Activated T-cell treated with anti-CD3 and anti-CD28 coated beads for 1 hour (primary cell): Measurements from ENCODE around the gene ALKAL2.

Source experiments
- DNase-seq: peaks from one replicate; pipeline ENCODE4 v3.0.0-alpha.2; 2020; ENCODE audit warnings: low read depth

The ALKAL2 gene

DNA sequence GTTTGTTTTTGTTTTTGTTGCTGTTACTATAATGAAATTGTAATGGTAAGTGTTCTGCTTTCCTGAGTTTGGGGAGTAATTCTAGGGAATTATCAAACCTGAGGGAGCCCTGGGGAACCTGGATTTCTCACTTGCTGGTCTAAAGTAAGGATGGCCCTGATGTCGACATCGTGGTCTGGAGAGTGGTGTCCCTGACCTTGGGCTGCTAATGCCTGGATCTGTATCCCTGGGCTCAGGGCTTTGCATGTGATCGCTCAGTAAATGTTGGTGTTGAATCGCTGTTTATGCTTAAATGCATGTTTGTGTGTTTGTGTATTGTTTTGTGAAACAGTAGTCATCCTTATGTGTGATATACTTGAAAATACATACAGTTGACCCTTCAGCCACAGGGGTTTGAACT lies 17.0 kb downstream of the ALKAL2 start:
- DNase-seq: no peak

DNA sequence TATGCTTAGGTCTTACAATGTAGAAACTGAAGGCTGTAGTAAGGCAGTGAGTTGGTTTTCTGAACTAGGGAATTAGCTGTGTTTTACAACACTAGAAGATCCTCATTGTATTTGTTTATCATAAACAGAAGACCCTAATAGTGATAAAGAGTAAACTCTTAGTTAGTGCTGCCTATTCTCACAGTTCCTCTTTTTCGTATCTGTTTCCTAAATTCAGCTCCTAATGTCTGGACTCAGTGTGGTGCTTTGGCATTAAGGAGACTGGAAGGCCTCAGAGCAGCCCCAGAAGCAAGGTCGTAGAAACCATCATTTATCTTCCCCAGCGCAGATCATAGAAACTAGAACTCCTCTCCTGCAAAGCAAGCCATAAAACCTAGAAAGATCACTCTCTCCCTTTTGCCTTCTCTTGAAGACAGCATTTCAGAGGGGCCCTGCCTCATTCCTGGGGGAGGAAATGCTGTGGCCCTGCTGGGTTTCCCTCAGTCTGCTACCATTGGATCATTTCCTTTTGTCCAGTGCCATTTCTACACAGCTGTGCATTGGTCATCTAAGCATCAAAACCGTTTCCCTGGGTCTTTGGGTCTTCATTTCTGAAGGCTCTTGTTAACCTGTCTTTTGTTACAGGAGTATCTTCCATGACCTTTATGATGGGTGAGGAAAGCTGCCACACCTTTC lies 18.4 kb downstream of the ALKAL2 start:
- no peak for DNase-seq

DNA sequence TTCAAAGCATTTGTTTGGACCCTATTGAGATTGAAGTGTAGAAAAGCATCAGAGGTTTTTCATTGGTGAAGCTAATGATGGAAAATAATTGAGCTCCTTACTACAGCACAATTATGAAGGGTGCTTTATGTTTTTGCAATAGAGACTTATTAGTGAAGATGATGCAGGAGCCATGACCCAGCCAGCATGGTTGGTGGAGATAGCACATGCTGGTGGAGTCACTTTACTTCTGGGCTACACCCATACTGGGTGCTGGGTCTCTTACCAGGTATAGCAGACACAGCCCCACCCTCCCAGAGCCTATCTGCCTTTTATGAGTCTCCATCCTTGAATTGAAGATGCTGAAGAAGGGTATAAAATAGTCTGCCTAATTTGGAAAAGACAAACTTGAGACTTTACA lies 19.6 kb downstream of the ALKAL2 start:
- DNase-seq: no peak

DNA sequence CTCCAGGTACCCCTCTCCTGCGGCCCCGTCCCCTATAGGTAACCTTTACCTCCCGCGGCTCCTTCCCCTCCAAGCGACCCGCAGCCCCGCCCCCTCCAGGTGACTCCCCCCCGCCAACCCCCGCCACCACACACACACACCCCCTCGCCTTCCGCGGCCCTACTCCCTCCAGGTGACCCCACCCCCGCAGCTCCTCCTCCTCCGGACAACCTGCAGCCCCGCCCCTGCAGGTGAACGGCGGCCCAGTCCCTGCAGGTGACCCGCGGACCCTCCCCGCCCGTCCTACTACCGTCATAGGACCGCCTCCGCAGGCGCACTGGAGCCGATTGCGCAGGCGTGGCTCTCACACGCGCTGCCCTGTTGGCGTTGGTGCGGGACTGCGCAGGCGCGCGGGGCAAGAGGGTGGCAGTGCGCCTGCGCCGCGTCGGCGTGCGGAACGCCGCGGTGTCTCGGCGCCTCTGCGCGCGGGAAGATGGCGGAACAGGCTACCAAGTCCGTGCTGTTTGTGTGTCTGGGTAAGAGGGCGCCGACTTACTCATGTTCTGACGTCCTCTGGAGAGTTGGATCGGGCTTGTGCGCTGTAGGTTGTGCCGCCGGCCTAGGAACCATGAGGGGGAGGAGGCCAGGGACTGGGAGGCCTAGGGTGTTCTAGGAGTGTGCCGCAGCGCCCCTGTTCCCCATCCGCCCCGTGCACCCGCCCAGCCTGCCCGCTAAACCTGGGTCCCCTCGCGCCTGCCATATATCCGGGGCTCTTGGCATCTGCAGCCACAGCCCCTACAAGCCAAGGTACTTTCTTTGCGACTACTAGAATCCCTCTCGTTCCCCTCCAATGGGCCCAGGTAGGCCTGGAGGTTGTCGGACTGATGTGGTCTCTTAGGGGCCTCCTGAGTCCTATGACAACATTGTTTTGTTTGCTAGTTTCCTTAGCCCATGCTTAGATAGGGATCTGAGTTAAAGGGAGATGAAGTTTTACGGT lies 23.1 kb downstream of the ALKAL2 start, which contains the start of gene ACP1:
Gene ACP1, plus strand, starts transcription at position 455 of the 976 bp plus-strand sequence. Its CDS starts 18 bp downstream, at position 473.
- DNase-seq: peak; percentile 95

DNA sequence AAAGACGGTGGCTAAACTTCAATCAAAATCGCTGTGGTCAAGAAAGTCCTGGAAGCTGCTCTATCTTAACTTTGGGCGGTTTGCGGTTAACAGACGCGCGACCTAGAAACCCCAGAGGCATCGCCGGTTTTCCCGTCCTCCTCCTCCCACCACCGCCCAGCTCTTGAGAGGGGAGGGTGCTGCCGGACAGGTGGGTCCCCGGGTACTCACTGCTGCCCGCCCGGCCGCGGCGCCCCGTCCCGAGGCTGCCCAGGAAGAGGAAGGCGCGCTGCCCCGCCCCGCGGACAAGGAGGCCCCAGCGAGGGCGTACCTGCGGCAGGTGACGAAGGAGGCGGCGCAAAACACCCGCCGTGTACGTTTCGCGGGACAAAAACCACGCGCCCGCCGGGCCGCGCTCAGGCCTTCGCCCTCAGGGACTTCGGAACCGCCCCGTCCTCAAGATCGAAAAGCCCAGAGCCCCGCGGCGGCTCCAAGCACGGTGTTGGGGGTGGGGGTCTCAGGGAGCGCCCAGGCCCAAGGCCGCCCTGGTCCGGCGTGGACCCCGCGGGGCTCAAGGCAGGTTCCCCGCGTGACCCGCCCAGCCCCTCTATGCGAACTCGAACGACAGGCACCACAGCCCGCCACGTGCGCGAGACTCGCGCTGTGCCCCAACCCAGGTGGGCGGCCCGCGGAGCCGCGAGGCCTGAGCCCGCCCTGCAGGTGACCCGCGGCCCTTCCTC lies 24.0 kb downstream of the ALKAL2 start, which contains the start of gene SH3YL1:
Gene SH3YL1, minus strand, starts transcription at position 259 of the 719 bp plus-strand sequence. Its CDS starts 48 bp downstream, at position 211.
- peak; percentile 40 for DNase-seq

DNA sequence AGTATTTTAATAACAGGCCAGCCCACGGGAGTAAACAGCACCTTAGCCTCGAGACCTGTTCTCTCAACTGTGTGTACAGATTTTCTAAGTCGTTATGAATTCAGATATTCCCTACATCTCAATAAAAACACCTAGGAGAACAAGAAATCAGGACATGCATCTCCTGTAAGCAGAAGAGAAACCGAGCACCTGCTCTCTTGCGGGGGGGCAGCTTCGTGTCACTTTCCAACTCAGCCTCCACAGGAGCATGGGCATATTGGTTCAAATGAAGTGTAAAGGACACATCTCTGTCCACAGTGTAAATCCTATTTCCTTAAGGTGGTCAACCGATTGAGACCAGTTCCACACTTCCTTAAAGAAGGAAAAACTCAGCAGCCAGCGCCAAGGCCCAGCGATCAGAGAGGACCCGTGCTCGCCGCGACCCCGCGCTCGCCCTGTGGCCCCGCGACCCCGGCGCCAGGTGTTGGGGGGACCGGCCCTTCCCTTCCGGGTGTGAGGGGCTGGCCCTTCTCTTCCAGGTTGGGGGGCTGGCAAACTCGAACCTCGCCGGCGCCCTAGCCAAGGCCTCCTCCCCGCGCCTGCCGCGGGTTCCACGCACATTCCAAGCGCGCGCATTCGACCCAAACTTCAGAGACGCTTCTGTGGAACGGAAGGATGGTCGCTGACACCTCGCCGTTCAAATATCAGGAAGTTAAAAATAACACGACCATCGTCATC lies 24.7 kb downstream of the ALKAL2 start:
- no peak for DNase-seq

DNA sequence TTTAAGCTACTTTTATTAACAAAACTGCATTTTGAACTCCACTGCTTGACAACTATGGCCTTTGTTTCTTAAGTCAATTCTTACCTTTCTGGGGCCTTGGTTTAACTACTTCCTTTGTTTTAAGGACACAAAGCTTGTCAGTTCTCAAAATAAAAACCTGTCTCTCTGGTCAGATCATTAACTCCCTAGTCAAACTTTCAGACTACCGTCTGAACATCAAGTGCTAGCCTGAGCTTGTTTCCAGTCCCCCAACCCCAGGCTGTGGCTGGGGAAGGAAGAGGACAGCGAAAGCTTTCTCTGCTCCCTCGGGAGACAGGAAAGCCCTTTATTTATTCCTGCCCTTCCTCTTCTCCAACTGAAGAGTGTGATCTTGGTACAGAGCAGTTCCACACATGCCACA lies 25.8 kb downstream of the ALKAL2 start:
- no peak for DNase-seq

DNA sequence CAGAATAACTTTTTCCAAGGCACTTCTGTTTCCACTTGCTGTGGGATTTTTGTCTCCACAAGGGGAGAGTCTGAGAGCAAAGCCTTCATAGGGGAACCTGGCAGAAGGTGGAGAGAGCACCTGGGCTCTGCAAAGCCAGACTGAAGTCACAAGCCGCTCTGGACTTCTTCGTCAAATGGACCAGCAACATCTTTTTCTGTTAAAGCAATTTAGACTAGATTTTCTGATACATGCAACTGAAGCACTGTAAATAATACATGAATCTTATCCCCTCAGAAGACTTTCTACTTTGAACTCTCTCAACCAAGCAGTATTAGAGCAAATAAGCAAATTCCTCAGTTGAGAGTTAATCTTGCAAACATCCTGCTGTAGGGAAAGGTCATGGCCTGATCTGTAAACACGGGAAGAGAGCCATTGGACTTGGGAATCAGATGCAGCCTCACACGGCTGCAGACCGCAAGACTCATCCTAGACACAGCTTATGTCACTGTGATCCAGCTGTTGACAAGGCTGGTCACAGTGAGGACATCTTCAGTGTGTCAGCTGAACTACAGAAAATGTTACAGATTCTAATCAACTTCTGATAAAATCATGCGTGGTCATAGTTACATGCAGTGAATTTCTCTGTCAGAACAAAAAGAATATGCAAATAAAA lies 27.3 kb downstream of the ALKAL2 start:
- no peak for DNase-seq

DNA sequence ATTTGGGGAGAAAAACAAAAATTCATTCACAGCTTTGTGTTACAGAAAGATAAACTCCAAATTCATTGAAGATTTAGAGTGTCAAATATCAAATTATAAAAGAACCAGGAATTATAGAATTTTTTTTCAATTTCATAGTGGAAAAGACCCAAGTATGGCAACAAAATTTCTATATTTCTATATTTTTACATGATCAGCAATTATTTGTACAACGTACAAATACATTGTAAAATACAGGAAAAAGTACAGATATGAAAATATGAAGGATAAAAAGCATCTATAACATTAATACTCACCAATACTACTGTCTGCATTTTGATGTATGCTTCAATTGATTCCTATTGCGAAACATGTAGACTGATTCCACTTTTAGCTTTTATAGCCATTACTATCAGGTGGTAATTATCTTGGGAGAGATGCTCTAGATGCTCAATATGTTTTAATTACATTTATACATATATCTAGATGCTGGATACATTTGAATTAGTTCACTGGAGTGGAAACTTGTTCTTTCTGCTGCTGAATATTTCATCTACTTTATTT lies 28.0 kb downstream of the ALKAL2 start:
- DNase-seq: no peak

DNA sequence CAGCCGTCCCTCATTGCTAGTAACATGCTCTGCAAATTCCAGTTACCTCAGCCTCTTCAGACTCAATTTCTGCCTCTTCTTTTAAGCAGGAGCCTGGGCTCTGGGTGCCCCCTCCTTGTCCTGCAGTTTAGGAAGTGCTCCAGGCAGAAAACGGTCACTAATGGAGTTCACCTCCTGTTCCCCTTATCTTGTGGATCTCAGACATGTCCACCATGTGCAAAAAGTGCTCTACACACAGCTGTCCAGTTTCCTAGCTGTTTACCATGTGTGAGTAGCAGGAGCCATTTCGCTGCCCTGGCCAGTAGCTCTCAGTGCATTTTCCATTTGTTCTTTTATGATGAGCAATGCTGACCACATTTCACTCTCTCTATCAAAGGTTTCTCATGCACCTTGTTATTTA lies 29.0 kb downstream of the ALKAL2 start:
- no peak for DNase-seq

DNA sequence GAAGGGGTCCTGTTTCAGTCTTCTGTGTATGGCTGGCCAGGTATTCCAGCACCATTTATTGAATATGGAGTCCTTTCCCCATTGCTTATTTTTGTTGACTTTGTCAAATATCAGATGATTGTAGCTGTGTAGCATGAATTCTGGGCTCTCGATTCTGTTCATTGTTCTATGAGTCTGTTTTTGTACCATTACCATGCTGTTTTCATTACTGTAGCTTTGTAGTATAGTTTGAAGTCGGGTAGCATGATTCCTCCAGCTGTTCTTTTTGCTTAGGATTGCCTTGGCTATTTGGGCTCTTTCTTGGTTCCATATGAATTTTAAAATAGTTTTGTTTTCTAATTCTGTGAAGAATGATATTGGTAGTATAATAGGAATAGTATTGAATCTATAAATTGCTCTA lies 30.0 kb downstream of the ALKAL2 start:
- no peak for DNase-seq

DNA sequence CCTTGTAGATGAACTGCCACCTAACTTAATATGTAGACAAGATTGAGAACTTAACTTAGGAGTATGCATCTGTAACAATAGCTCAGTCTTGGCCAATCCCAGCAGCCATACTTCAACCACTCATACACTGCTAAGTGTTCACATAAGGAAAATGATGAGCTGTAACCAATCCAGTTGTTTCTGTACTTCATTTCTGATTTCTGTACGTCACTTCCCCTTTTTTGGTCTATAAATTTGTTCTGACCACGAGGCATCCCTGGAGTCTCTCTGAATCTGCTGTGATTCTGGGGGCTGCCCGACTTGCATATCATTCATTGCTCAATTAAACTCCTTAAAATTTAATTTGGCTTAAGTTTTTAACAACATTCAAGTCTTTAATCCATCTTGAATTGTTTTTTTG lies 30.5 kb downstream of the ALKAL2 start:
- DNase-seq: no peak

DNA sequence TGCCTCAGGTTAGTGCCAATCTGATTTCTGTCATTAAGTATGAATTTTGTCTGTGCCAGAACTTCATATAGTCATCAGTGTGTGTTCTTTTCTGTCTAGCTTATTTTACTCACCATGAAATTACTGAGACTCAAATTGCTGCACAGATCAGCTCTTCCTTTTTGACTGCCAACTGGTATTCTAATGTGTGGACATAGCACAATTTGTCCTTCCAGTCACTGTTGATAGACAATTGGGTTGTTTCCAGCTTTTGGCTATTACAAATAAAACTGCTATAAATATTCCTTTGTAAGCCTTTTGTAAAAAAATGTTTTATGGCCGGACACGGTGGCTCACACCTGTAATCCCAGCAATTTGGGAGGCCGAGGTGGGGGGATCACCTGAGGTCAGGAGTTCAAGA lies 31.8 kb downstream of the ALKAL2 start:
- no peak for DNase-seq

DNA sequence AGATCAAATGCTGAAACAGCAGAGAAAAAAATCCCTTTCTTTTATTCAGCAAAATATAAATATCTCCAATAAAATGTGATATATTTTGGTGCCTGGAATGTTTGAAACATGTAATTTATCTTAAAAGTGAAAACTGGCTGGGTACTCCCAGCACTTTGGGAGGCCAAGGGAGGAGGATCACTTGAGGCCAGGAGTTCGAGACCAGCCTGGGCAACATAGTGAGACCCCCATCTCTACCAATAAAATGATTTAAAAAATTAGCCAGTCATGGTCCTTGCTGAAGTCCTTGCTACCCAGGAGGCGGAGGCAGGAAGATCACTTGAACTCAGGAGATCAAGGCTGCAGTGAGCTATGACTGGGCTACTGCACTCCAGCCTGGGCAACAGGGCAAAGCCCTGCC lies 32.7 kb downstream of the ALKAL2 start:
- DNase-seq: no peak

DNA sequence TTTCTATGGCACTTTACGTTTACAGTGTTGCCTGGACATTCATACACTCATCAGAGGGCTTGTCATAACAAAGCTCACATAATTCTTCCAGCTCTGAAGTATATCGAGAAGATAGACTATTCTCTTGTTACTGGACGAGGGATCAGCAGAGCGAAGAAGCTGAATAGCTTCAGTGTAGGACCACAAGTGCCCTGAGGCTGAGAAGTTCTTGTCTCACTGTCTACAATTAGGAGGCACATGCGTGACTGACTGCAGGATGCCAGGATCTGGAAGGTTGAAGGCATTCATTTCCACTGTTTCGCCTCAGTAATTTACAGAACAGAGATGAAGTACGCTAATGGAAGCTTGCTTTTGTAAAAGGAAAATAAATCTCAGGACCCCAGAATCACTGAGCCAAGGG lies 33.6 kb downstream of the ALKAL2 start:
- DNase-seq: no peak

DNA sequence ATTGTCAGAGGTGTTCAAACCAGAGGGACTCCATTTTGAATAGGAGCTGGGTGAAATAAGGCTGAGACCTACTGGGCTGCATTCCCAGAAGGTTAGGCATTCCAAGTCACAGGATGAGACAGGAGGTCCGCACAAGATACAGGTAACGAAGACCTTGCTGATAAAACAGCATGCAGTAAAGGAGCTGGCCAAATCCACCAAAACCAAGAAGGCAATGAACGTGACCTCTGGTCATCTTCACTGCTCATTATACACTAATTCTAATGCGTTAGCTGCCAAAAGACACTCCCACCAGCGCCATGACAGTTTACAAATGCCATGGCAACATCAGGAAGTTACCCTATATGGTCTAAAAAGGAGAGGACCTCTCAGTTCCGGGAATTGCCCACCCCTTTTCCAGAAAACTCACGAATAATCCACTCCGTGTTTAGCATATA lies 34.7 kb downstream of the ALKAL2 start:
- DNase-seq: no peak

DNA sequence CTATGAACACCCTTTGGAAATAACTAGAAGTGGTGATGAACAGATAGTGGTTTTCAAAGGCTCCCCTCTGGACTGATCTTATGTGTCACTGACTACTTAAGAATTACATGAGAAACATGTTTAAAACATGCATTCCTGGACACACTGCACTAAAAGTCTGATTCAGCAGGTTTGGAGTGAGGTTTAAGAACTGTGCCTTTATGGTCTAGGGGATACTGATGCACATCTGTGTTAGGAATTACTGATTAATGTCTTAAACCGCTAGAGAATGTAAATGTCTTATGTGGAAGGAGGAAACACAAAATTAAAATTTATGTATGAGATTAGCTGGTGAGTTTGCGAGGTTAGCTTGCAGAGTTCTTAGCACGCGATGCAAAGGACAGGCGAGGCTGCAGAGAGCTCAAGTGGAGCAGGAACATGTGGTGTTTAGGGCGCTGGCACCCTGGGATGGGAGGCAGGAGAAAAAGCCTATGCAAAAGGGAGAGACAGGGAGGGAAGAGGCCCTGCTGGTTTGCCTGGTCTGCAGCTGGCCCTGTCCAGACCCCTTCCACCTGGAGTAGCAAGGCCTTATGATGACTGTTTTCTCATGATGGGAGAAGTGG lies 35.8 kb downstream of the ALKAL2 start:
- no peak for DNase-seq

DNA sequence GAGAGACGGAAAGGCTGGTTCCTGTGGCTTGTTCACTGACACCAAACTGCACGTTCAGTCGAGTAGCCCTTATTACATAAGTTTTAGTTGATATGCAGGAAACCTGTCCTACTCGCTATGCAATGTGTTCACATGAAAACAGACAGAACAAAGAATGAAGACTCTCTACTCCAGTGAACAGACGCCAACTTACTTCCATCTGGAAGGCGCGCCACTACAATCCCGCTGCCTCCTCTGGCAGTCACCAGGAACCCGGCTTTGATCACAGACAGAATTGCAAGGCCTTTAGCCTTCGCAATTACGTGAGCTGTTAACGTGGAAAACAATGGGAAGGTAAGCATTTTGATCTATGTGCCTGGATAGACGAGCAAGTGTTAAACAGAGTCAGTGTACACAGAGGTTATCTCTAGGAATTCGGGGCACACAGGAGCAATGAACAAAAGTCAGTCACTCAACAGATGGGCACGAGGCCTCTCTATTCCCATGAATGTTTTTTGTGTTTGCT lies 38.3 kb downstream of the ALKAL2 start:
- DNase-seq: no peak

DNA sequence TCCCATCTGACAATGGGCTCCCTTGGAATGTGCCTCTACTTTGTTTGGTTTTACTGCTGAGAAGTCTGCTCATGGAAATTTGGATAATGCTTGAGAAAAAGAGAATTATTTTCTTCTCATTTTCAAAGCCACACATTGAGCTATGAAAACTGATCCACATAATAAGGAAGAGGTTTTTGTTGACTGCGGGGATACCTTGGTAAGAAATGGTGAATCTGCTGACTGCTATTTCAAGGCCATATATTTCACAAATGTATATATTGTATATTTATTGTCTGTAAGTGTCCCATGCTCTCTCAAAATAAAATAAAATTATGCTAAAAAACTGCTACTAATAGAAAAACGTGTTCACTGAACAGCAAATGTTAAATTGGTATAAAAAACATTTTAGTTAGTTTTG lies 39.2 kb downstream of the ALKAL2 start:
- no peak for DNase-seq

DNA sequence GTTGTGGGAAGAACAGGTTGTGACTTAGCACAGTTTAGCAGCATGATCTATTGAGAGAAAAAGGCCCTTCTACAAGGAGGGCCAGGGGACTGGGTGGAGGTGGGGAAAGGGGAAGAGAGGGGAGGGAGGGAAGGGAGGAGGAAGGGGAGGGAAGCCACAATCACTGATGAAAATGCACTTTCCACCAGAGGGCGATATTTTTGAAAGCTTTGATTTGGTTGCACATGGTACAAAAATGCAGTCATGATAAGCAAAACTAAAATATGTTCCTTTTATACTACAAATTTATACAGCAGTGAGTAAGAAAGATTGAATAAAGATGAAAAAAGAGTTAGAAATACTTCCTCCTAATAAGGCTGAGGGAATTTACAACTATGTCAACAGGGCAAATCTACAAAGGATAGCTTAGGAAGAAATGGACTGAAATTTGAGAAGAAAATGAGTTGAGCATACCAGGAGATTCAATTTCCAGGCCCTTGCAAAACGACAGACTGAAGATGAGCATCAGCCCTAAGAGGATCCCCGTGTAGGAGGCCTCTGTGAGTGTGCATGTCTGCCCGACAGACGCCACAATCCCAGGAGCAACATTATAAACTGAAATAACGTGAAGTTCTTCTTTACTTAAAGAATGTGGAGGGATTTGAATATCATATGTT lies 41.3 kb downstream of the ALKAL2 start:
- DNase-seq: no peak
